Activated CD4-positive, CD25-positive, alpha-beta regulatory T cell (primary cell): ENCODE results near the gene VSNL1.

ENCODE experiments used
- DNase-seq, 4 experiments: peaks; one replicate each; lab custom pipeline; 2025; lab: John Stamatoyannopoulos, UW

Gene VSNL1

GRCh38 chr2:17540093-17540812 is at the start of gene VSNL1:
TSS of gene VSNL1 (plus strand) at chr2:17540696. CDS start at chr2:17592075, 51,379 bp downstream.
- DNase-seq = no peak

GRCh38 chr2:17495590-17495989 is 44.9 kb upstream of the VSNL1 start:
- DNase-seq = no peak

- DNase-seq = no peak
These were observed 42.8 kb upstream of the VSNL1 start for GRCh38 chr2:17497718-17498117.

- DNase-seq = no peak
These were observed 33.5 kb upstream of the VSNL1 start for GRCh38 chr2:17506736-17507616.

GRCh38 chr2:17515652-17516051 is 24.8 kb upstream of the VSNL1 start:
- no peak for DNase-seq

GRCh38 chr2:17517481-17518211 is 22.9 kb upstream of the VSNL1 start:
- DNase-seq = no peak

GRCh38 chr2:17518212-17519154 is 22.0 kb upstream of the VSNL1 start, which contains the start of gene RAD51AP2:
TSS of gene RAD51AP2 (minus strand) at chr2:17518440. CDS start at chr2:17518415, 25 bp downstream.
- no peak for DNase-seq

- no peak for DNase-seq
These were observed 21.0 kb upstream of the VSNL1 start for GRCh38 chr2:17519486-17519885.

GRCh38 chr2:17520761-17521160 is 19.7 kb upstream of the VSNL1 start:
- DNase-seq = no peak

- DNase-seq = no peak
These were observed 18.9 kb upstream of the VSNL1 start for GRCh38 chr2:17521621-17522020.

- DNase-seq = no peak
These were observed 18.2 kb upstream of the VSNL1 start for GRCh38 chr2:17522303-17522702.

GRCh38 chr2:17529771-17530170 is 10.7 kb upstream of the VSNL1 start:
- no peak for DNase-seq

- no peak for DNase-seq
These were observed 7.0 kb upstream of the VSNL1 start for GRCh38 chr2:17533546-17533945.

- no peak for DNase-seq
These were observed 4.1 kb upstream of the VSNL1 start for GRCh38 chr2:17536416-17536815.

GRCh38 chr2:17538022-17538843 is 2.3 kb upstream of the VSNL1 start:
- no peak for DNase-seq

GRCh38 chr2:17538844-17539554 is 1.5 kb upstream of the VSNL1 start:
- DNase-seq = no peak

GRCh38 chr2:17539611-17540092 is 844 bp upstream of the VSNL1 start:
- no peak for DNase-seq

GRCh38 chr2:17540813-17541530 is 476 bp downstream of the VSNL1 start:
- no peak for DNase-seq

GRCh38 chr2:17541531-17541950 is 1.0 kb downstream of the VSNL1 start:
- no peak for DNase-seq
